HCT116 (cell line): Measurements from ENCODE around the gene MEG3.

Experiments used
- EGR1 ChIP-seq: IDR thresholded peaks from 2 replicates; pipeline ENCODE4 v1.6.1; 2012; ENCODE audit warnings: low read depth
- TF ChIP-seq, protein P1 (sequence below), 3 experiments: fragments of 200-600 bp in 1 of 3; sonication (generic) in 1 of 3; IDR thresholded peaks in 2 of 3; conservative IDR thresholded peaks in 1 of 3; 2 replicates each; pipeline ENCODE4 v1.5.1; 2012 to 2017; ENCODE audit warnings: low read depth in 2 of 3, low read length in 2 of 3, antibody characterized with exemption in 1 of 3, borderline replicate concordance in 1 of 3, control low read depth in 1 of 3, mild to moderate bottlenecking in 1 of 3, mixed read lengths in 1 of 3, mixed run types in 1 of 3, moderate library complexity in 1 of 3; ENCODE audit not compliant: insufficient read depth in 1 of 3
- TF ChIP-seq, protein P2 (sequence below): IDR thresholded peaks from 2 replicates; pipeline ENCODE4 v1.6.1; 2012

DNA sequence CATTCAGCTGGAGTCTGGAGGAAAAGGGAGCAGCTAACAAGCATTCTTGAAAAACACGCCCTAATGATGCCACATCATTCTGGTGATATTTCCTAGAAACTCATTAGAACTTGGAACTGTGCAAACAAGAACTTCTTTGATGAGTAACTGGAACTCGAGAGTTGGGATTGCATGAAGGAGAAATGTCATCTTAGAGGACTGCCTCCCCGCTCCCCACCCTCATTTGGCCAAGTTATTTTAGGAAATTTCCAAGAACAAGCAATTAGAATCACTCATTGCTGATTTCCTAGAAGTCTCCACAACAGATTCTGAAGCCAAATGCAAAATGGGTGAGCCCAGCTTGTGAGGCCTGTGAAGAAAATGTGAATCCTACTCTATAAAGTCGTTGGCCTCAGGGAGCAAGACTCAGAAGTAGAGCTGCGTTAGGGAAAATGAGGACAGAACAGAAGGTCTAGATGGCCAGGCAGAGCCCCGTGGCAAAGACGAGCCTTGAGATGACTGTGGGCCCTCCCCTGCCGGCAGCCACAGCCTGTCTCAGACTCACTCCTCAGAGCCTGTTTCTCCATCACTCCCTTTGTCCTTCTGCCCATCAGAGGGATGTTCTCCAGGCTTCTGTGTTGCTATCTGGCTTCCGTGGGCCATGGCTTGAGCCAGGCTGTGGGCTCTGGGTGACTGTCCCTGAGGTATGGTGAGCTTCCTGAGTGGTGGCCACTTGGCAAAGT, 39.2 kb downstream of the MEG3 start:
- TF ChIP-seq, protein P1, sequence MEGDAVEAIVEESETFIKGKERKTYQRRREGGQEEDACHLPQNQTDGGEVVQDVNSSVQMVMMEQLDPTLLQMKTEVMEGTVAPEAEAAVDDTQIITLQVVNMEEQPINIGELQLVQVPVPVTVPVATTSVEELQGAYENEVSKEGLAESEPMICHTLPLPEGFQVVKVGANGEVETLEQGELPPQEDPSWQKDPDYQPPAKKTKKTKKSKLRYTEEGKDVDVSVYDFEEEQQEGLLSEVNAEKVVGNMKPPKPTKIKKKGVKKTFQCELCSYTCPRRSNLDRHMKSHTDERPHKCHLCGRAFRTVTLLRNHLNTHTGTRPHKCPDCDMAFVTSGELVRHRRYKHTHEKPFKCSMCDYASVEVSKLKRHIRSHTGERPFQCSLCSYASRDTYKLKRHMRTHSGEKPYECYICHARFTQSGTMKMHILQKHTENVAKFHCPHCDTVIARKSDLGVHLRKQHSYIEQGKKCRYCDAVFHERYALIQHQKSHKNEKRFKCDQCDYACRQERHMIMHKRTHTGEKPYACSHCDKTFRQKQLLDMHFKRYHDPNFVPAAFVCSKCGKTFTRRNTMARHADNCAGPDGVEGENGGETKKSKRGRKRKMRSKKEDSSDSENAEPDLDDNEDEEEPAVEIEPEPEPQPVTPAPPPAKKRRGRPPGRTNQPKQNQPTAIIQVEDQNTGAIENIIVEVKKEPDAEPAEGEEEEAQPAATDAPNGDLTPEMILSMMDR (IDR thresholded peaks at IDR 0.05 in 2 of 3, conservative IDR thresholded peaks at IDR 0.05 in 1 of 3; ENCODE audit: borderline replicate concordance in 1 of 3, insufficient read depth in 1 of 3, low read depth in 2 of 3, low read length in 2 of 3): no peak
- TF ChIP-seq, protein P2, sequence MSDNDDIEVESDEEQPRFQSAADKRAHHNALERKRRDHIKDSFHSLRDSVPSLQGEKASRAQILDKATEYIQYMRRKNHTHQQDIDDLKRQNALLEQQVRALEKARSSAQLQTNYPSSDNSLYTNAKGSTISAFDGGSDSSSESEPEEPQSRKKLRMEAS: no peak
- no peak for TF ChIP-seq EGR1
